K562 (cell line): ENCODE data around the gene PIH1D1. TPM values are rescaled to one million over a fixed set of nuclear protein-coding genes. Genes with fewer than 3 reads are reported as not detected.

ENCODE experiments used
- CBFB ChIP-seq: sonication (generic); formaldehyde crosslinking; IDR thresholded peaks from 2 replicates; pipeline ENCODE4 v1.4.0; 2020; ENCODE audit warnings: mild to moderate bottlenecking, missing genetic modification reagents
- CHD2 ChIP-seq: IDR thresholded peaks from 2 replicates; pipeline ENCODE4 v1.6.1; 2011; ENCODE audit warnings: low read depth, low read length
- CHD7 ChIP-seq: fragments of 200-600 bp; sonication (generic); IDR thresholded peaks from one replicate; pipeline ENCODE4 v1.6.1; 2012; ENCODE audit warnings: mild to moderate bottlenecking, low read depth, low read length, inconsistent platforms
- DIDO1 ChIP-seq: fragments of 450-650 bp; IDR thresholded peaks from 2 replicates; pipeline ENCODE4 v1.6.1; 2016; ENCODE audit warnings: low read depth, missing biosample characterization, missing genetic modification characterization
- PKNOX1 ChIP-seq: fragments of 450-650 bp; IDR thresholded peaks from 2 replicates; pipeline ENCODE4 v1.6.1; 2016
- RNF2 ChIP-seq: sonication (generic); IDR thresholded peaks from 2 replicates; pipeline ENCODE4 v1.6.1; 2016
- TEAD4 ChIP-seq, 2 experiments: sonication (generic) in 1 of 2; formaldehyde crosslinking in 1 of 2; IDR thresholded peaks; 2 replicates each; pipeline versions ENCODE4 v1.6.1 to v1.8.0; 2012 to 2022; ENCODE audit warnings: borderline replicate concordance in 1 of 2, inconsistent platforms in 1 of 2, low read length in 1 of 2, mild to moderate bottlenecking in 1 of 2, missing genetic modification reagents in 1 of 2
- TFE3 ChIP-seq: fragments of 450-650 bp; formaldehyde crosslinking; IDR thresholded peaks from 2 replicates; pipeline ENCODE4 v1.4.0; 2020; ENCODE audit warnings: mild to moderate bottlenecking, mixed read lengths
- ZBTB9 ChIP-seq: fragments of 450-650 bp; formaldehyde crosslinking; IDR thresholded peaks from 2 replicates; pipeline ENCODE4 v1.4.0; 2020; ENCODE audit warnings: mild to moderate bottlenecking, moderate library complexity
- ZNF146 ChIP-seq: IDR thresholded peaks from one replicate; pipeline ENCODE4 v1.6.1; 2018; ENCODE audit warnings: missing compliant biosample characterization; ENCODE audit not compliant: unreplicated experiment
- ZNF3 ChIP-seq: fragments of 250-450 bp; sonication (Bioruptor Pico); IDR thresholded peaks from 2 replicates; pipeline ENCODE4 v1.5.0; 2021; ENCODE audit warnings: mild to moderate bottlenecking, moderate library complexity
- ZNF354B ChIP-seq: fragments of 250-450 bp; sonication (Bioruptor Pico); IDR thresholded peaks from 2 replicates; pipeline ENCODE4 v1.4.0; 2020
- ZNF384 ChIP-seq: IDR thresholded peaks from 2 replicates; pipeline ENCODE4 v1.6.1; 2012; ENCODE audit warnings: low read depth, low read length, improper control_type of control experiment
- polyA plus RNA-seq, 8 experiments: library from polyadenylated mRNA; depleted of rRNA in 4 of 8; stranded (reverse) in 5 of 8; unstranded in 3 of 8; fragments of >200 nt; fragmentation: Nextera tagmentation in 2 of 8; fragmentation: Illumina TruSeq in 1 of 8; extraction: Ambion mirVana in 2 of 8; extraction: Trizol in 1 of 8; gene quantifications; 2 replicates each; pipeline versions ENCODE4 v1.2.1 to v1.2.3, GENCODE V29; 2011 to 2014; ENCODE audit warnings: inconsistent platforms in 1 of 8, missing spikeins in 1 of 8
- total RNA-seq, 7 experiments: library from RNA; depleted of rRNA in 6 of 7; stranded (reverse); fragments of >200 nt in 6 of 7; fragmentation: Illumina TruSeq in 2 of 7; extraction: Trizol in 2 of 7; gene quantifications; 2 replicates each; pipeline versions ENCODE4 v1.2.1 to v1.2.3, GENCODE V29; 2011 to 2021; ENCODE audit warnings: low replicate concordance in 1 of 7

PIH1D1 gene
- total and polyA plus RNA-seq, 9 of the 15 experiments (the other 6 are each of a cell fraction or from before 2014, with no cell fraction given), result 26.5 to 224 (median 137) TPM

GRCh38 chr19:49409441-49410029, 42.1 kb downstream of the PIH1D1 start (continued):
- TF ChIP-seq CHD7 (no peak), ZBTB9 (CRISPR knock-in tag) (0 out of 2 replicates have a peak, but pooled peaks have one; percentile 38), ZNF146 (CRISPR knock-in tag) (no peak), CBFB (CRISPR knock-in tag) (no peak), ZNF354B (CRISPR knock-in tag) (no peak), RNF2 (no peak), ZNF3 (CRISPR knock-in tag) (no peak), DIDO1 (tag) (no peak), CHD2 (no peak), ZNF384 (no peak), TFE3 (CRISPR knock-in tag) (no peak), PKNOX1 (no peak), TEAD4 (IDR thresholded peaks at IDR 0.05; ENCODE audit: low read length) (no peak), TEAD4 (CRISPR knock-in tag; IDR thresholded peaks at IDR 0.05; ENCODE audit: borderline replicate concordance) (no peak)
